HCT116 (cell line): ENCODE results near the gene DNAH9. TPM values are rescaled to one million over a fixed set of nuclear protein-coding genes. Genes with fewer than 3 reads are reported as not detected.

ENCODE experiments used
- ATAC-seq: fragments of 200-7000 bp; cut with Tn5 transposase; 2 replicates; pipeline ENCODE4 v1.9.1; 2020; ENCODE audit warnings: mild to moderate bottlenecking, moderate library complexity
- BruUV-seq: library from RNA; stranded (reverse); fragments of 400-500 nt; replicated peaks from 2 replicates; lab custom pipeline; 2021; lab: Mats Ljungman, UMichigan
- CTCF ChIA-PET: fragments of 300-600 bp; sonication (Branson Sonifier 250); formaldehyde crosslinking; loops from one replicate; lab custom pipeline; 2021; ENCODE audit warnings: antibody characterized with exemption; lab: Charles Lee
- POLR2A ChIA-PET: fragments of 300-600, 350-600 bp; sonication (Branson Sonifier 250); formaldehyde crosslinking; loops from one replicate; lab custom pipeline; 2021; ENCODE audit warnings: antibody characterized with exemption; lab: Charles Lee
- RAD21 ChIA-PET, 2 experiments: fragments of 300-600 bp; sonication (Branson Sonifier 250); formaldehyde crosslinking; loops; one replicate each; lab custom pipeline; 2023; ENCODE audit warnings: low total read pairs in 2 of 2; ENCODE audit not compliant: uncharacterized antibody in 2 of 2, unreplicated experiment in 2 of 2, low non-redundant PET in 1 of 2; lab: Charles Lee
- DNase-seq: peaks from one replicate; pipeline ENCODE4 v3.0.0-alpha.2; 2010; ENCODE audit warnings: low read depth, low spot score
- H2AFZ ChIP-seq: fragments of 200-600 bp; shearing (Covaris generic), sonication (generic); 2 replicates; pipeline ENCODE4 v1.6.1; 2017; ENCODE audit warnings: low read depth, mixed run types, mixed read lengths, antibody characterized with exemption, low read length; ENCODE audit not compliant: poor library complexity, severe bottlenecking
- H3K27ac ChIP-seq: 2 replicates; pipeline ENCODE4 v1.5.1; 2012; ENCODE audit warnings: low read depth, low read length
- H3K27me3 ChIP-seq: fragments of 200-600 bp; sonication (generic); 2 replicates; pipeline ENCODE4 v1.6.1; 2016; ENCODE audit warnings: mixed run types, low read length, mixed read lengths; ENCODE audit not compliant: insufficient read depth
- H3K36me3 ChIP-seq, 2 experiments: fragments of 200-500 bp in 1 of 2; fragments of 200-600 bp in 1 of 2; sonication (Bioruptor generic) in 1 of 2; sonication (generic) in 1 of 2; 2 replicates each; pipeline versions ENCODE4 v1.5.1 to v1.6.1; 2014 to 2016; ENCODE audit warnings: low read length in 2 of 2, inconsistent platforms in 1 of 2, mixed read lengths in 1 of 2, mixed run types in 1 of 2; ENCODE audit not compliant: insufficient read depth in 2 of 2, control insufficient read depth in 1 of 2
- H3K4me1 ChIP-seq, 2 experiments: fragments of 200-600 bp in 1 of 2; sonication (generic) in 1 of 2; 2 replicates each; pipeline versions ENCODE4 v1.5.1 to v1.6.1; 2012 to 2017; ENCODE audit warnings: low read length in 2 of 2, inconsistent platforms in 1 of 2, mild to moderate bottlenecking in 1 of 2, mixed read lengths in 1 of 2, mixed run types in 1 of 2, moderate library complexity in 1 of 2; ENCODE audit not compliant: insufficient read depth in 2 of 2, control insufficient read depth in 1 of 2
- H3K4me2 ChIP-seq: fragments of 200-600 bp; sonication (generic); 2 replicates; pipeline ENCODE4 v1.6.1; 2017; ENCODE audit warnings: mixed run types, low read length, mixed read lengths
- H3K4me3 ChIP-seq, 2 experiments: fragments of 200-600 bp in 1 of 2; sonication (generic) in 1 of 2; replicated peaks in 1 of 2; 2 replicates each; pipeline ENCODE4 v1.5.1; 2011 to 2016; ENCODE audit warnings: low read length in 2 of 2, control low read depth in 1 of 2, low read depth in 1 of 2, mild to moderate bottlenecking in 1 of 2, mixed read lengths in 1 of 2, mixed run types in 1 of 2
- H3K79me2 ChIP-seq: fragments of 200-600 bp; sonication (generic); 2 replicates; pipeline ENCODE4 v1.6.1; 2017; ENCODE audit warnings: mild to moderate bottlenecking, mixed run types, low read length, moderate library complexity, mixed read lengths; ENCODE audit not compliant: insufficient read depth
- H3K9ac ChIP-seq: fragments of 200-600 bp; sonication (generic); 2 replicates; pipeline ENCODE4 v1.6.1; 2016; ENCODE audit warnings: low read length, mixed read lengths
- H3K9me2 ChIP-seq: fragments of 200-600 bp; sonication (generic), shearing (Covaris generic); 2 replicates; pipeline ENCODE4 v1.6.1; 2017; ENCODE audit warnings: mixed run types, mild to moderate bottlenecking, moderate library complexity; ENCODE audit not compliant: insufficient read depth
- H3K9me3 ChIP-seq, 2 experiments: fragments of 200-500 bp in 1 of 2; fragments of 200-600 bp in 1 of 2; sonication (Bioruptor generic) in 1 of 2; sonication (generic) in 1 of 2; 2 replicates each; pipeline ENCODE4 v1.6.1; 2014 to 2017; ENCODE audit warnings: low read length in 2 of 2, mixed read lengths in 2 of 2, inconsistent platforms in 1 of 2, low read depth in 1 of 2, mild to moderate bottlenecking in 1 of 2, mixed run types in 1 of 2, moderate library complexity in 1 of 2; ENCODE audit not compliant: control insufficient read depth in 1 of 2, insufficient read depth in 1 of 2
- H4K20me1 ChIP-seq: fragments of 200-600 bp; sonication (generic), shearing (Covaris generic); 2 replicates; pipeline ENCODE4 v1.6.1; 2017; ENCODE audit warnings: mixed run types, mild to moderate bottlenecking, moderate library complexity; ENCODE audit not compliant: insufficient read depth
- CEBPB ChIP-seq: IDR thresholded peaks from 2 replicates; pipeline ENCODE4 v1.6.1; 2012; ENCODE audit warnings: low read depth
- EGR1 ChIP-seq: IDR thresholded peaks from 2 replicates; pipeline ENCODE4 v1.6.1; 2012; ENCODE audit warnings: low read depth
- ELF1 ChIP-seq: IDR thresholded peaks from 2 replicates; pipeline ENCODE4 v1.6.1; 2012; ENCODE audit warnings: low read depth, borderline replicate concordance
- EZH2 ChIP-seq: fragments of 200-600 bp; sonication (generic); IDR thresholded peaks from 2 replicates; pipeline ENCODE4 v1.6.1; 2017; ENCODE audit warnings: antibody characterized with exemption, mixed run types
- EZH2phosphoT487 ChIP-seq: fragments of 200-600 bp; IDR thresholded peaks from 2 replicates; pipeline ENCODE4 v1.6.1; 2018; ENCODE audit warnings: antibody characterized with exemption, borderline replicate concordance
- FOSL1 ChIP-seq: IDR thresholded peaks from 2 replicates; pipeline ENCODE4 v1.6.1; 2012; ENCODE audit warnings: low read depth
- JUND ChIP-seq: IDR thresholded peaks from 2 replicates; pipeline ENCODE4 v1.6.1; 2012
- POLR2A ChIP-seq: IDR thresholded peaks from 2 replicates; pipeline ENCODE4 v1.7.0; 2011; ENCODE audit warnings: borderline replicate concordance; ENCODE audit not compliant: insufficient read depth, insufficient read length; ENCODE audit errors: extremely low read depth
- POLR2AphosphoS5 ChIP-seq: IDR thresholded peaks from 2 replicates; pipeline ENCODE4 v1.6.1; 2011; ENCODE audit warnings: mild to moderate bottlenecking, low read depth, low read length, moderate library complexity
- RAD21 ChIP-seq: IDR thresholded peaks from 2 replicates; pipeline ENCODE4 v1.6.1; 2012; ENCODE audit warnings: low read depth, mild to moderate bottlenecking
- SP1 ChIP-seq: IDR thresholded peaks from 2 replicates; pipeline ENCODE4 v1.6.1; 2012; ENCODE audit warnings: low read depth
- SRF ChIP-seq: IDR thresholded peaks from 2 replicates; pipeline ENCODE4 v1.6.1; 2012; ENCODE audit warnings: low read depth
- TCF7L2 ChIP-seq: IDR thresholded peaks from 2 replicates; pipeline ENCODE4 v1.7.0; 2011; ENCODE audit warnings: borderline replicate concordance, inconsistent platforms; ENCODE audit not compliant: insufficient read depth, insufficient read length; ENCODE audit errors: extremely low read depth
- YY1 ChIP-seq: IDR thresholded peaks from 2 replicates; pipeline ENCODE4 v1.6.1; 2011; ENCODE audit warnings: low read length, low read depth, moderate library complexity, mild to moderate bottlenecking; ENCODE audit not compliant: insufficient replicate concordance; ENCODE audit errors: extremely low read depth
- ZFX ChIP-seq: fragments of 450-650 bp; IDR thresholded peaks from 2 replicates; pipeline ENCODE4 v1.6.1; 2017
- ZNF274 ChIP-seq: fragments of 200-500 bp; sonication (Bioruptor generic); IDR thresholded peaks from 2 replicates; pipeline ENCODE4 v1.6.1; 2014; ENCODE audit warnings: mild to moderate bottlenecking, low read depth, low read length, inconsistent platforms
- intact Hi-C: fragments of 100-400 bp; cut with micrococcal nuclease; formaldehyde crosslinking; loops from 2 replicates; pipeline ENCODE4 v1.10.0; 2022
- total RNA-seq: library from RNA; stranded (reverse); gene quantifications from one replicate; pipeline ENCODE4 v1.2.1, GENCODE V29; 2021; ENCODE audit not compliant: unreplicated experiment
- TF ChIP-seq, protein P1 (sequence below): IDR thresholded peaks from 2 replicates; pipeline ENCODE4 v1.6.1; 2012
- TF ChIP-seq, protein P2 (sequence below): IDR thresholded peaks from 2 replicates; pipeline ENCODE4 v1.6.1; 2011; ENCODE audit warnings: mild to moderate bottlenecking, low read length, moderate library complexity; ENCODE audit not compliant: insufficient replicate concordance; ENCODE audit errors: extremely low read depth
- TF ChIP-seq, protein P3 (sequence below): IDR thresholded peaks from 2 replicates; pipeline ENCODE4 v1.6.1; 2012
- TF ChIP-seq, protein P4 (sequence below), 3 experiments: fragments of 200-600 bp in 1 of 3; sonication (generic) in 1 of 3; IDR thresholded peaks in 2 of 3; conservative IDR thresholded peaks in 1 of 3; 2 replicates each; pipeline ENCODE4 v1.5.1; 2012 to 2017; ENCODE audit warnings: low read depth in 2 of 3, low read length in 2 of 3, antibody characterized with exemption in 1 of 3, borderline replicate concordance in 1 of 3, control low read depth in 1 of 3, mild to moderate bottlenecking in 1 of 3, mixed read lengths in 1 of 3, mixed run types in 1 of 3, moderate library complexity in 1 of 3; ENCODE audit not compliant: insufficient read depth in 1 of 3

Gene DNAH9
- total RNA-seq, 1 experiment from 2014 or later: not detected

DNA sequence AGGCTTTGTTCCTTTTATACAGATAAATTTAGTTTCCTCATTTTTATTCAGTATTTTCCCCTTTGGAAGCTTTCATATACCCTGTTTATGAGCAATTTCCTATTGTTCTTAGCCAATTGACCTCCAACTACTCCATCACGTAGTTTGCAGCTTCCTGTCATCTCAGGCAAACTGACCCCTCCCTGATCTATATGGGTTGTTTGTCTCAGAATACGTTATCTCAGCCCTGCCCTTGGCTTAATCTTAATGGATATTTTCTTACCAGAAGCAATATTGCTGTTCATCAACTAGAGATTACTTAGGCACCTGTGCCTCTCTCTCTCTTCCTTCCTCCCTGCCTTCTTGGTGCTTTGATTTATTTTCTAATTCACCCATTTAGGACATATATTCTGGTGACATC lies 317.8 kb downstream of the DNAH9 start:
- RAD21 ChIA-PET: no interaction called here
- CTCF ChIA-PET: interaction anchor here (1.9 kb wide), 1 partner anchor 19 kb away, joined by 4 read pairs; no protein-coding TSS in a partner anchor
- BruUV-seq: no TSS peak
- Histone ChIP-seq H3K9me2 (no peaks in the 10 kb centered on the region), H4K20me1 (no peaks in the 10 kb centered on the region), H3K27ac (no peak overlapping the region), H3K9me3 (0 out of 4 replicates have a peak, but pooled peaks cover 0 to 9% of the 10 kb centered on the region in 2 experiments), H2AFZ (no peak overlapping the region), H3K4me1 (peaks cover 0 to under 1% of the 10 kb centered on the region in 2 experiments; a peak in 1 of 4 replicates), H3K4me3 (no peak overlapping the region), H3K4me2 (no peak overlapping the region), H3K9ac (no peak overlapping the region), H3K36me3 (no peaks in the 10 kb centered on the region), H3K79me2 (no peaks in the 10 kb centered on the region), H3K27me3 (no peaks in the 10 kb centered on the region)
- TF ChIP-seq TCF7L2 (no peak), SP1 (no peak), YY1 (no peak), SRF (no peak), POLR2AphosphoS5 (no peak), EZH2 (no peak), FOSL1 (no peak), RAD21 (no peak), ELF1 (no peak), ZNF274 (no peak), CEBPB (no peak), EZH2phosphoT487 (no peak), EGR1 (no peak), POLR2A (no peak), JUND (no peak), ZFX (no peak)
- TF ChIP-seq, protein P1, sequence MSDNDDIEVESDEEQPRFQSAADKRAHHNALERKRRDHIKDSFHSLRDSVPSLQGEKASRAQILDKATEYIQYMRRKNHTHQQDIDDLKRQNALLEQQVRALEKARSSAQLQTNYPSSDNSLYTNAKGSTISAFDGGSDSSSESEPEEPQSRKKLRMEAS: no peak
- TF ChIP-seq, protein P2, sequence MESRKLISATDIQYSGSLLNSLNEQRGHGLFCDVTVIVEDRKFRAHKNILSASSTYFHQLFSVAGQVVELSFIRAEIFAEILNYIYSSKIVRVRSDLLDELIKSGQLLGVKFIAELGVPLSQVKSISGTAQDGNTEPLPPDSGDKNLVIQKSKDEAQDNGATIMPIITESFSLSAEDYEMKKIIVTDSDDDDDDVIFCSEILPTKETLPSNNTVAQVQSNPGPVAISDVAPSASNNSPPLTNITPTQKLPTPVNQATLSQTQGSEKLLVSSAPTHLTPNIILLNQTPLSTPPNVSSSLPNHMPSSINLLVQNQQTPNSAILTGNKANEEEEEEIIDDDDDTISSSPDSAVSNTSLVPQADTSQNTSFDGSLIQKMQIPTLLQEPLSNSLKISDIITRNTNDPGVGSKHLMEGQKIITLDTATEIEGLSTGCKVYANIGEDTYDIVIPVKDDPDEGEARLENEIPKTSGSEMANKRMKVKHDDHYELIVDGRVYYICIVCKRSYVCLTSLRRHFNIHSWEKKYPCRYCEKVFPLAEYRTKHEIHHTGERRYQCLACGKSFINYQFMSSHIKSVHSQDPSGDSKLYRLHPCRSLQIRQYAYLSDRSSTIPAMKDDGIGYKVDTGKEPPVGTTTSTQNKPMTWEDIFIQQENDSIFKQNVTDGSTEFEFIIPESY: no peak
- TF ChIP-seq, protein P3, sequence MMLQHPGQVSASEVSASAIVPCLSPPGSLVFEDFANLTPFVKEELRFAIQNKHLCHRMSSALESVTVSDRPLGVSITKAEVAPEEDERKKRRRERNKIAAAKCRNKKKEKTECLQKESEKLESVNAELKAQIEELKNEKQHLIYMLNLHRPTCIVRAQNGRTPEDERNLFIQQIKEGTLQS: no peak
- TF ChIP-seq, protein P4, sequence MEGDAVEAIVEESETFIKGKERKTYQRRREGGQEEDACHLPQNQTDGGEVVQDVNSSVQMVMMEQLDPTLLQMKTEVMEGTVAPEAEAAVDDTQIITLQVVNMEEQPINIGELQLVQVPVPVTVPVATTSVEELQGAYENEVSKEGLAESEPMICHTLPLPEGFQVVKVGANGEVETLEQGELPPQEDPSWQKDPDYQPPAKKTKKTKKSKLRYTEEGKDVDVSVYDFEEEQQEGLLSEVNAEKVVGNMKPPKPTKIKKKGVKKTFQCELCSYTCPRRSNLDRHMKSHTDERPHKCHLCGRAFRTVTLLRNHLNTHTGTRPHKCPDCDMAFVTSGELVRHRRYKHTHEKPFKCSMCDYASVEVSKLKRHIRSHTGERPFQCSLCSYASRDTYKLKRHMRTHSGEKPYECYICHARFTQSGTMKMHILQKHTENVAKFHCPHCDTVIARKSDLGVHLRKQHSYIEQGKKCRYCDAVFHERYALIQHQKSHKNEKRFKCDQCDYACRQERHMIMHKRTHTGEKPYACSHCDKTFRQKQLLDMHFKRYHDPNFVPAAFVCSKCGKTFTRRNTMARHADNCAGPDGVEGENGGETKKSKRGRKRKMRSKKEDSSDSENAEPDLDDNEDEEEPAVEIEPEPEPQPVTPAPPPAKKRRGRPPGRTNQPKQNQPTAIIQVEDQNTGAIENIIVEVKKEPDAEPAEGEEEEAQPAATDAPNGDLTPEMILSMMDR (IDR thresholded peaks at IDR 0.05 in 2 of 3, conservative IDR thresholded peaks at IDR 0.05 in 1 of 3; ENCODE audit: borderline replicate concordance in 1 of 3, insufficient read depth in 1 of 3, low read depth in 2 of 3, low read length in 2 of 3): no peak
- intact Hi-C loops: no loop called here
- DNase-seq: no peak
- POLR2A ChIA-PET: no interaction called here
- no peak for ATAC-seq
